ENCODE data around the gene IPMK.
A peak's percentile ranks its signal among the peaks of the same experiment; 100 is the strongest.
"Not testable (repeated sequence)": the region's sequence is repeated elsewhere in the genome, so short reads cannot be mapped to it uniquely, and the experiment has no call there.

IPMK gene

GRCh38 chr10:58266826-58267712, 625 bp downstream of the IPMK start:
- peak; percentile 40 for DNase-seq

GRCh38 chr10:58266003-58266825, 1.5 kb downstream of the IPMK start:
- DNase-seq = peak; percentile 59

- DNase-seq = no peak
Measured at GRCh38 chr10:58265249-58265648, 2.4 kb downstream of the IPMK start.

GRCh38 chr10:58264780-58265179, 2.9 kb downstream of the IPMK start:
- DNase-seq = no peak

- no peak for DNase-seq
Measured at GRCh38 chr10:58262766-58263165, 4.9 kb downstream of the IPMK start.

- no peak for DNase-seq
Measured at GRCh38 chr10:58260334-58260733, 7.4 kb downstream of the IPMK start.

- no peak for DNase-seq
Measured at GRCh38 chr10:58258977-58259692, 8.6 kb downstream of the IPMK start.

GRCh38 chr10:58256013-58256780, 11.5 kb downstream of the IPMK start:
- not testable (repeated sequence) for DNase-seq

- DNase-seq = no peak
Measured at GRCh38 chr10:58254644-58255043, 13.1 kb downstream of the IPMK start.

GRCh38 chr10:58253184-58253583, 14.5 kb downstream of the IPMK start:
- DNase-seq = no peak

- DNase-seq = not testable (repeated sequence)
Measured at GRCh38 chr10:58244666-58245065, 23.0 kb downstream of the IPMK start.

GRCh38 chr10:58244242-58244641, 23.5 kb downstream of the IPMK start:
- DNase-seq = not testable (repeated sequence)

- DNase-seq = not testable (repeated sequence)
Measured at GRCh38 chr10:58243801-58244200, 23.9 kb downstream of the IPMK start.

GRCh38 chr10:58243269-58243668, 24.4 kb downstream of the IPMK start:
- no peak for DNase-seq

GRCh38 chr10:58241346-58241745, 26.3 kb downstream of the IPMK start:
- no peak for DNase-seq

- DNase-seq = no peak
Measured at GRCh38 chr10:58240531-58240930, 27.2 kb downstream of the IPMK start.

GRCh38 chr10:58239561-58240169, 28.0 kb downstream of the IPMK start:
- no peak for DNase-seq

- no peak for DNase-seq
Measured at GRCh38 chr10:58237014-58237834, 30.5 kb downstream of the IPMK start.

- not testable (repeated sequence) for DNase-seq
Measured at GRCh38 chr10:58229856-58230255, 37.8 kb downstream of the IPMK start.

- no peak for DNase-seq
Measured at GRCh38 chr10:58225654-58226053, 42.0 kb downstream of the IPMK start.
